ENCODE results near the gene CHRNE.

CHRNE gene

GRCh38 chr17:4944554-4945175 lies 41.8 kb upstream of the CHRNE start:
- peaks cover 49% of the 10 kb centered on the region for H3F3A ChIP-seq (ENCODE audit: low read depth)
- H4K20me1 ChIP-seq (ENCODE audit: insufficient read depth, low read length, poor library complexity, severe bottlenecking) = peaks cover 76% of the 10 kb centered on the region
- H3K4me2 ChIP-seq (ENCODE audit: low read depth, low read length, poor library complexity, severe bottlenecking) = peak overlapping the region; percentile 96
- no peaks in the 10 kb centered on the region for H3K9me3 ChIP-seq (ENCODE audit: insufficient read depth, low read depth, low read length)
- peaks cover 14% of the 10 kb centered on the region for H3K27me3 ChIP-seq (ENCODE audit: insufficient read depth, low read length, poor library complexity, severe bottlenecking)
- H2AFZ ChIP-seq (ENCODE audit: low read length) = no peak overlapping the region
- TF ChIP-seq EZH2phosphoT487 (IDR thresholded peaks at IDR 0.05; ENCODE audit: borderline replicate concordance) (no peak), CTCF (conservative IDR thresholded peaks at IDR 0.05; ENCODE audit: low read length) (no peak)
- H3K4me1 ChIP-seq (ENCODE audit: insufficient read depth, low read length, poor library complexity, severe bottlenecking) = peaks cover 52% of the 10 kb centered on the region
- H3K36me3 ChIP-seq (ENCODE audit: insufficient read depth, low read length) = peaks cover 47% of the 10 kb centered on the region
- peaks cover 80% of the 10 kb centered on the region for H3K79me2 ChIP-seq (ENCODE audit: insufficient read depth, low read length)
- H3K9ac ChIP-seq (ENCODE audit: low read depth, low read length, poor library complexity, severe bottlenecking) = peak overlapping the region; percentile 99
- H3K9me2 ChIP-seq (replicated peaks; ENCODE audit: low read depth, low read length) = no peaks in the 10 kb centered on the region
- H3K4me3 ChIP-seq (ENCODE audit: low read length, poor library complexity, severe bottlenecking) = peak overlapping the region; percentile 90

- peaks cover 76% of the 10 kb centered on the region for H4K20me1 ChIP-seq (ENCODE audit: insufficient read depth, low read length, poor library complexity, severe bottlenecking)
- H3K27me3 ChIP-seq (ENCODE audit: insufficient read depth, low read length, poor library complexity, severe bottlenecking) = peaks cover 14% of the 10 kb centered on the region
- peak overlapping the region; percentile 99 for H3K9ac ChIP-seq (ENCODE audit: low read depth, low read length, poor library complexity, severe bottlenecking)
- no peaks in the 10 kb centered on the region for H3K9me3 ChIP-seq (ENCODE audit: insufficient read depth, low read depth, low read length)
- H3F3A ChIP-seq (ENCODE audit: low read depth) = peaks cover 45% of the 10 kb centered on the region
- H2AFZ ChIP-seq (ENCODE audit: low read length) = no peak overlapping the region
- H3K4me2 ChIP-seq (ENCODE audit: low read depth, low read length, poor library complexity, severe bottlenecking) = peak overlapping the region; percentile 96
- peaks cover 47% of the 10 kb centered on the region for H3K36me3 ChIP-seq (ENCODE audit: insufficient read depth, low read length)
- H3K79me2 ChIP-seq (ENCODE audit: insufficient read depth, low read length) = peaks cover 84% of the 10 kb centered on the region
- peak overlapping the region; percentile 90 for H3K4me3 ChIP-seq (ENCODE audit: low read length, poor library complexity, severe bottlenecking)
- H3K9me2 ChIP-seq (replicated peaks; ENCODE audit: low read depth, low read length) = no peaks in the 10 kb centered on the region
- H3K4me1 ChIP-seq (ENCODE audit: insufficient read depth, low read length, poor library complexity, severe bottlenecking) = peaks cover 52% of the 10 kb centered on the region
- TF ChIP-seq CTCF (conservative IDR thresholded peaks at IDR 0.05; ENCODE audit: low read length) = no peak
- TF ChIP-seq EZH2phosphoT487 (IDR thresholded peaks at IDR 0.05; ENCODE audit: borderline replicate concordance) = no peak
These were observed 41.3 kb upstream of the CHRNE start for GRCh38 chr17:4944163-4944553.

- TF ChIP-seq CTCF (conservative IDR thresholded peaks at IDR 0.05; ENCODE audit: low read length) (no peak), EZH2phosphoT487 (IDR thresholded peaks at IDR 0.05; ENCODE audit: borderline replicate concordance) (no peak)
- Histone ChIP-seq H3K9me2 (replicated peaks; ENCODE audit: low read depth, low read length) (no peaks in the 10 kb centered on the region), H3K36me3 (ENCODE audit: insufficient read depth, low read length) (peaks cover 47% of the 10 kb centered on the region), H3K27me3 (ENCODE audit: insufficient read depth, low read length, poor library complexity, severe bottlenecking) (peaks cover 11% of the 10 kb centered on the region), H2AFZ (ENCODE audit: low read length) (no peak overlapping the region), H3K4me2 (ENCODE audit: low read depth, low read length, poor library complexity, severe bottlenecking) (peak overlapping the region; percentile 96), H3F3A (ENCODE audit: low read depth) (peaks cover 38% of the 10 kb centered on the region), H3K4me3 (ENCODE audit: low read length, poor library complexity, severe bottlenecking) (peak overlapping the region; percentile 90), H3K9me3 (ENCODE audit: insufficient read depth, low read depth, low read length) (no peaks in the 10 kb centered on the region), H4K20me1 (ENCODE audit: insufficient read depth, low read length, poor library complexity, severe bottlenecking) (peaks cover 75% of the 10 kb centered on the region), H3K79me2 (ENCODE audit: insufficient read depth, low read length) (peaks cover 91% of the 10 kb centered on the region), H3K4me1 (ENCODE audit: insufficient read depth, low read length, poor library complexity, severe bottlenecking) (peaks cover 58% of the 10 kb centered on the region), H3K9ac (ENCODE audit: low read depth, low read length, poor library complexity, severe bottlenecking) (peak overlapping the region; percentile 99)
These were observed 40.0 kb upstream of the CHRNE start for GRCh38 chr17:4942760-4943508.
